T-helper 1 cell treated with Interleukin-12 subunit alpha and Interleukin-12 subunit beta and Interleukin-4 antibody, amounts not matched to agents 30 ng/mL and 1 ng/mL, for 36 hours (primary cell): ENCODE data around the gene RAD51B. TPM values are rescaled to one million over a fixed set of nuclear protein-coding genes. Genes with fewer than 3 reads are reported as not detected.

ENCODE experiments used
- intact Hi-C: fragments of 100-400 bp; cut with micrococcal nuclease; formaldehyde crosslinking; loops from one replicate; pipeline ENCODE4 v1.15.1; 2024
- total RNA-seq: library from RNA; stranded (reverse); gene quantifications from 2 replicates; pipeline ENCODE4 v1.2.3, GENCODE V29; 2022

The RAD51B gene
- 21.3 and 24.4 TPM in 2 replicates for total RNA-seq

GRCh38 chr14:67819563-67820421 is at the start of gene RAD51B:
Gene RAD51B (plus strand): TSS chr14:67819779.
- intact Hi-C loops: loop anchor here (1.0 to 5.0 kb wide), 7 partner anchors 18 to 1333 kb away; partner anchors contain the start of genes ACTN1, DCAF5, EIF2S1 and GPHN

GRCh38 chr14:67773844-67774377 is 45.7 kb upstream of the RAD51B start:
- intact Hi-C loops: no loop called here

DNA sequence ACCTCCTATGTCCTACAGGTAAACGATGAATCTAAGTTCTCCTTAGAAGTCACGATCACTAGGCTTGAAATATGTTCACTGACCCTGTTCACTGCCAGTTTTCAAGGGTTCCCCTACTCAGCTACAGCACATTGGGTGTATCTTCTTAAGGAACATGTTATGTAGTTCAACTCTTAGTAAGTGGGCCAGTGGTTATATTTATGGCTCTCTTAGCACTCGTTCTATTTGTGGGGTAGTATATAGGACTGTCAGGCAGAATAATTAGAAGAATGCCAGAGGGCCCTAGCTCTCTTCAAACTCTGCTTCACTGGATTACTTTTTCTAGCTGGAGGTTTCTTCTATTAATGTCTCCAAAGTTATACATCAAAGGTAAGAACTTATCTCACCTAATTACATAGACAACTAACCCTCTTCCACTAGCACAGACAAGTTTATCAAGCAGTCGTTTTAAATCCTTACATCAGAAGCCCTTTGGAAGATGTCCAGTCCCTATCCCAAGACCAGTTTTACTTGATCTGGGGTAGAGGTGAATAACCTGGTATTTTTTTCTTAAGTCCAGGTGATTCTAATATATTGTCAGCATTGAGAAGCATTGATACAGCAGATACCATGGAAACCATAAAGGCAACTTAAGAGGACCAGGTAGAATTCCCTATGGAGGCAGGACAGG is 42.8 kb upstream of the RAD51B start:
- intact Hi-C loops: no loop called here

DNA sequence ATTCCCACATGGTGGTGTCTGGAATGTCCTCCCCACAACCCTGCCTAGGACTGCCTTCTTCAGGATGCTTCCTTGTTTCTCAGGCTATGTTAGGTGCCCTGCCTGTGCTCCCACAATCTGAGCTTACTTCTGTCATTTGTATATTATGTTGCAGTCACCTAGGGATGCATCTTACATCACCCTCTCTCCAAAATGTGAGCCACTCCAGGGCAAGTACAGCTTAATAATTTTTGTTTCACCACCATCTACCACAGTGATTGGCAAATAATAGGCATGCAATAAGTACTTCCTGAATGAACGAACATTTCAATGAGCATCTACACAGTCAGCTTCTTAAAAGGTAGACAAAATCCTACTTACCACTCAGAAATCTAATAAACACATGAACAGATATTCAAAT is 40.8 kb upstream of the RAD51B start:
- intact Hi-C loops: no loop called here

DNA sequence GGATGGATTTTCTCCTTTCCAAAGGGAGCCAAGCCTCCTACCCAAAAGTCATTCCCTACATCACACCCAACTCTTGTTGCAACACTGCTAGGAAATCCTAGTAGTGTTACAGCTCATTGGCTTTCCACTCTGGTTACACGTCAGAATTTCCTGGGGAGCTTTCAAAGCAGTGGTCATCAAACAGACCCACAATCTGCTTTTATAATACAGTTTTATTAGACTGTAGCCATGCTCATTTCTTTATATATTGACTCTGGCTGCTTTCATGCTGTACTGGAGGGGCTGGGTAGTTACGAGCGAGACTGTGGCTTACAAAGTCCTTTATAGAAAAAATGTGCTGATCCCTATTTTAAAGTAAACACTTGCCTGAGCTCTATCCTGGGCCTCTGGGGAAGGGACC is 37.5 kb upstream of the RAD51B start:
- intact Hi-C loops: no loop called here

- intact Hi-C loops: no loop called here
These were observed 35.2 kb upstream of the RAD51B start for GRCh38 chr14:67784244-67784823.

- intact Hi-C loops: no loop called here
These were observed 34.1 kb upstream of the RAD51B start for GRCh38 chr14:67785270-67786109.

- intact Hi-C loops: no loop called here
These were observed 31.9 kb upstream of the RAD51B start for GRCh38 chr14:67787673-67788072.

DNA sequence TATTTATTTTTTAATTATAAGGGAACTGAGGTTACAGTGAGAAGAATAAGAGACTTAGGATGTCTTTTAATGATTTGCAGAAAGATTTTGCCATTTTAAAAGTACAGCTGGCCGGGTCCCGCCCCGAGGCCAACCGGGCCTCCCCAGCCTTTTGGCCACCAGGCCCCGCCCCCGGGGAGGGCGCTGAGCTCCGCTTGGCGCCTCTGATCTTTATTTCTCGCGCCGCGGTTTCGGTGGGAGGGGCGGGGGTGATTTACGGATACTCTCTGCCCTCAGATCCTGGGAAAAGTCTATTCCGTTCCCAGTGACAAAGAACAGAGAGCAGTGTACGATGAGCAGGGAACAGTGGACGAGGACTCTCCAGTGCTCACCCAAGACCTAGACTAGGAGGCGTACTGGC is 20.8 kb upstream of the RAD51B start:
- intact Hi-C loops: no loop called here

DNA sequence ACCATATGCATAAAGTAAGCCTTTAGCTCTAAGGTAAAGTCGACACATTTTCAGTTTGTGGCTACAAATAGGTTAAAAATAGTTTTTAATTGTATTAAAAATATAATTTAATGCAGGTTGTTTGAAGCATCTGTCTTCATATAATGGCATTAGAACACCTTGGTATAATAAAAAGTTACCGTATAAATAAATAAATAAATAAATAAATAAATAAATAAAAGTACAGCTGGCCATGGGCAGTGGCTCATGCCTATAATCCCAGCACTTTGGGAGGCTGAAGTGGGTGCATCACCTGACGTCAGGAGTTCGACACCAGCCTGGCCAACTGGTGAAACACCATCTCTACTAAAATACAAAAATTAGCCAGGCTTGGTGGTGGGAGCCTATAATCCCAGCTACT is 18.8 kb upstream of the RAD51B start:
- intact Hi-C loops: no loop called here

- intact Hi-C loops: no loop called here
These were observed 13.3 kb upstream of the RAD51B start for GRCh38 chr14:67806246-67806645.

DNA sequence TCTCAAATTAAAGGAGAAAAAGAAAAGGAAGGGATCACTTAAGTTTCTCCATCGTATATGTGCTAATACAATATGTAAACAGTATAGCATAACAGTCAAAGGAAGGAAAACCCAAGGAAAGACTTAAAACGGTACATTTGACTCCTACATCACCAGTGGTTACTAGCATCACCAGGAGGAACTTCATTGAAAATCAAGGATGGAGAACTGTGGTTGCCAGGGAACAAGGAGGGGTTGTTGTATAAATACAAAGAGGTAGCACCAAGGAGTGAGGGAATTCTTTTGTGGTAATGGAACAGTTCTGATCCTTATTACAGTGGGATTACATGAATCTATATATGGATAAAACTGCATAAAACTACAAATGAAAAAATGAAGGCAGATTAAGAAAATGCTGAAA is 4.8 kb upstream of the RAD51B start:
- intact Hi-C loops: loop anchor here (5.0 kb wide), 3 partner anchors 872 to 1308 kb away; partner anchors contain the start of genes ACTN1 and GPHN

DNA sequence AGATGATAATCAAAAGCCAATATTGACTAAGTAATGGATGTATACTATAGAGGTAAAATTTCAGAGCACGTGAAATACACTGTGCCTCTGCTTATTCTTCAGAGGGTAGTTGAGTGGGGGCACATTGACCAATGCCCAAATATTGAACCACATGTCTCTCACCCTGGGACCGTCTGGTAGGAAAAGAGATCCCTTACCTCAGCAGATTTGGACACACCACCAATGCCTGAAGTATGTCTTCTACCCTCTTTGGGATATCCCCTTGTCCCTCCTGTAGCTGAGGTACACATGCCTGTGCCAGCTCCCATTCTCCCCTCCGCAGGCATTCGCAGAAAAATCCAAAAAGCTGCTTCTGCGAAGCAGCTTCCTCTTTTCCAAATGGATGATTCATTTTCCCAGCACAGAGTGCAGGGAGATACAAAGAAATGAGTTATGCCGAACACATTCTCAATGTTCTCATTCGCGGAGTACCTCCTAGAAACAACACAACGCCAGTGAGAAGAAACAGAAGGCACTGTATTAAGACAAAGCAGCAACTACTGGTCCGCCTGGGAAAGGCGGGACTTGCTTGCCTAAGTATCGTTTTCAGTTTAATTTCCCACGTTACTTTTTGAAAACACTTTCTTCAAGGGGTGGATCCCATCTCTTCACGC is 3.9 kb upstream of the RAD51B start:
- intact Hi-C loops: loop anchor here (1.0 to 5.0 kb wide), 13 partner anchors 120 to 1951 kb away; partner anchors contain the start of genes ACTN1, ARG2, ERH and GPHN

GRCh38 chr14:67816326-67817002 is 3.1 kb upstream of the RAD51B start, which contains the start of gene ZFYVE26:
Gene ZFYVE26 (minus strand): TSS chr14:67816590. CDS start chr14:67815963, 627 bp downstream.
- intact Hi-C loops: loop anchor here (1.0 to 5.0 kb wide), 13 partner anchors 121 to 1950 kb away; partner anchors contain the start of genes ACTN1, ARG2, ERH and GPHN

- intact Hi-C loops: loop anchor here (2.0 to 5.0 kb wide), 9 partner anchors 219 to 1949 kb away; partner anchors contain the start of genes ACTN1, DCAF5, ERH and GPHN
These were observed 1.7 kb upstream of the RAD51B start for GRCh38 chr14:67817750-67818438.

DNA sequence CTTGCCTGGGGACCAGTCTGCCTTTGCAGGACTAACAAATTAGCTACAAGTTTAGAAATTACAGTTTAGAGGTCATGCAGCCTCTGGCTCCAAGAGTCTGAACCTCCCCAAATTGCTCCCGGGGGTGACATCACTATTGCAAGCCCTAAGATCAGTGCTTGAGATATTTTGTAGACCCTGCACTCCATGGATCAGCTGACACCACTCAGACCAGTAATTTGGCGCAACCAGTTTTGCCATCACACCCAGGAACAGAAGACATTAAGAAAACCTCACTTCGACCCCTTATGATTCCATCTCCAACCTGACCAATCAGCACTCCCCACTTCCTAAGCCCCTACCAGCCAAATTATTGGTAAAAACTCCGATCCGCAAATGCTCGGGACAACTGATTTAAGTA is 1.1 kb upstream of the RAD51B start:
- intact Hi-C loops: loop anchor here (2.0 to 5.0 kb wide), 4 partner anchors 869 to 1334 kb away; partner anchors contain the start of genes ACTN1, DCAF5 and GPHN

- intact Hi-C loops: no loop called here
These were observed 921 bp downstream of the RAD51B start for GRCh38 chr14:67820428-67820971.

DNA sequence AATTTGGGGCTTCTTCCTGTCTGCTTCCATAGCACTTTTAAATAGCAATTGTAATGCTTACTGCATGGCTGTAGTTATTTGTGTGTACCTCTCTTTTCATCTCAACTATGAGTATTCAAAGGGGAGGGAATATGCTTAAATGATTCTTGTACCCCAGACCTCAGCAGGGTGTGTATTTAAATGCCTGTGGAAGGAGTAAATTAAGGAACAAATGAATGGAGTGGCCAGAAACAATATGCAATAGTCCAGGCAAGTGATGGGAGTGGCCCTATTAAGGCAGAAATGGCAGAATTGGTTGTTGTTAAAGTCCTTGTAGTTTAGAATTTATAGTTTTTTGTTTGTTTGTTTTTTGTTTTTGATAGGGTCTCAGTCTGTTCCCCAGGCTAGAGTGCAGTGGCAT is 1.5 kb downstream of the RAD51B start:
- intact Hi-C loops: no loop called here
